Measurements from ENCODE around the gene COL24A1.

The COL24A1 gene

DNA sequence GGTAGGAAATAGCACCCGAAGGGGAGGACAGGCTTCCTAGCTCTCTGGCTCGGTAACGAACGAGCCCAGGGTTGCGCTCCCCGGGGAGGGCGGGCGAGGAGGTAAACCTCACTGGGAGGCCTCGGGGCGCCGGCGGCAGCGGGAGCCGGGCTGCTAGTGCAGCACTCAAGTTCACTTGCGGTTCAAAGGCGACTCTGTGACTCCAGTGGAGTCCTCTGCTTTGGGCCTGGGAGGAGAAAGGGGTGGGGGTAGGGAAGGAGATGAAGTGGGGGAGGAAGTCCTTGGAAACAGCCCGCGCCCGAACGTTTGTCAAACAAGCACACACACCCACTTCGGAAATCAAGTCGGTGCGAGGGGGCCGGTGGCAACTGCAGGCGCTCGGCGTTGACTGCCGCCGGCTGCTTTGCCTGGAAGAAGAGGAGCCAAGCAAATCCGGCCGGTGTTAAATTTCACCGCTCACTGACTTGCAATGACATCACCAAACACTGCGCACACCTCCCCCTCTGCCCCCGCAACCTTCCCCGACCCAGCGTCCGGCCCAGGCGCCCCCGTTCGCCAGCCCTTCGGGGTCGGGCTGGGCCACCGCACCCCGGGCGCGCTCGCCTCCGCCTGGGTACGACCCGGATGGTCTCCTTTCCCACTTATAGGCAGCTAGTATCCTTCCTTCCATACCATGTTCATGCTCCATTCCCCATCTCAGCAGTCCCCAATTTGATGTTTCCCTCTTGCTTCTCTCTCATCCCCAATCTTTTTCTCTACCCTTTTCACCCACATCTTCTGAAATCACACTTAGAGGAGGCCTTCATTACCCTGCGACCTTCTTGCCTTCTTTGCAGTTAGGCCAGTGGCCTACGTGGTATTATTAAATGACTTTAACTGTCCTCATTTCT, at the start of gene COL24A1:
COL24A1 (minus strand) TSS at position 207 of the 890 bp plus-strand sequence. CDS start 376 bp downstream, outside the sequence.
- no peak for DNase-seq (ENCODE audit: low read depth in 2 of 2)

DNA sequence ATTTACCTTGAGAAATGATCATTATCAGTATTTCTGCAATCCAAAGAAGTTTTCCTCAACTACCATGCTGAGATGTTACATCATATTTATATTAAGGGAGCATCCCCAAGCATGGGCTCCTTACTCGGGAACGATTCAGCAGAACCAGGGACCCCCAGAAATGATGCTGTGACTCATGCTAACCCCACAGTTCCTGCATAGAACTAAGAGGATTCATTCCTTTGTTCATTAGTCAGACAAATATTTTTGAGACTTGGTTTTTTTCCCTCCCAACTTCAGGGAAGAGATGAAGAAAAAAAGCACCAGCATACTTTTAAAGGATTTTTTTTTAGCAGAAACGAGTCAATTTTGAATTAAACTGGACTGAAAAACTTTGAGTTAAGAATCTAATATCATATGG, 49.2 kb upstream of the COL24A1 start:
- DNase-seq (ENCODE audit: low read depth in 2 of 2), result peak; percentile 38 to 44

DNA sequence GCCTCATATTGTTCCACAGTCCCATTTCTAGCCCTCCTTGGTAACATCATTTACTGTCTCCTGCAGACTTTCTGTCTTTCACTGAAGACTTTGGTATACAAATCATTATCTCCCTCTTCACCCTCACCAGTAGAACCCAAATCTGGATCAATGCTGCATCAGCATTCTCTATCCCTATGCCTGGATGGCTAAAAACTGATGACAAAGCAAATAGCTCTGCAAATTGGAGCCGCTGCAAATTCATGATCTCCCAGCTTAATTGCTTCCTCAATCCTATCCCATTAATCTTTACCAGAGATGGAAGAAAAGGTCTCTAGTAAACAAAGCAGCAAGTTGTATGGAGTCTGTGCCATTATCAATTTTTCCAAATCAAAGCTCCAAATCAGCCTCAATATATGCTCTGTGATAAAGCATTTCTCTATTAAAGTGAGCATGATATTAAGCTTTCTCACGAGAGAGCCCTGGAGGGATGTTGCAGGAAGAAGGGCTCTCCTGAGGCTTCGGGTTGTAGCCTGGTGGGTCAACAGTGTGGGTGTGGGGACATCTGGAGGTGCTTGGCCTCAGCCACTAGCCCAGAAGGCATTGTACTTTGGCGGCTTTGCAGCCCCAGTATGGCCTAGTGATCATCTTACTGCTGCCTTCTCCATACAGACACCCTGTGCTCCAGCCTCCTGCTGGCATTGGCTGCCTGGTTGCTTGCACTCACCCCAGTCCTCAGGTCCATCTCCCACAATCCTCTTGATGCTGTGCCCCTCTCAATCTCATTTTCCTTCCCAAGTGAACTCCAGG, 46.2 kb upstream of the COL24A1 start:
- no peak for DNase-seq (ENCODE audit: low read depth in 2 of 2)

DNA sequence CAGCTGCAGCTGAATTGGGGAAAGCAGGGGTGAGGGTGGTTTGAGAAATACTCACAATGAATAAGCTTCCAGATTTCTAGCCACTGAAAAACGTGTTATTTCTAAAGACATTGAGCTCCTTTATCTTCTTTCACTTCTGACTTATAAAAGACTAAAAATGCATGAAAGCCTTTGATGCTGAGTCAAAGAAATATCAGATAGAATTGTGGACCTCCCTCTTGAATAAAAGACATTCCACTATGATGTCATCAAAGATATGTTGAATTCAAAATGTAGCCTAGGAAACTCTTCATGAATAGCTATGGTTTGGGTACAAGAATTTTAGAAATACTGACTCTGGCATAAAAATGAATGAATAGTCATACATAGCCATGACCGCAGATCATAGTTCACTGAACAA, 44.7 kb upstream of the COL24A1 start:
- no peak for DNase-seq (ENCODE audit: low read depth in 2 of 2)

DNA sequence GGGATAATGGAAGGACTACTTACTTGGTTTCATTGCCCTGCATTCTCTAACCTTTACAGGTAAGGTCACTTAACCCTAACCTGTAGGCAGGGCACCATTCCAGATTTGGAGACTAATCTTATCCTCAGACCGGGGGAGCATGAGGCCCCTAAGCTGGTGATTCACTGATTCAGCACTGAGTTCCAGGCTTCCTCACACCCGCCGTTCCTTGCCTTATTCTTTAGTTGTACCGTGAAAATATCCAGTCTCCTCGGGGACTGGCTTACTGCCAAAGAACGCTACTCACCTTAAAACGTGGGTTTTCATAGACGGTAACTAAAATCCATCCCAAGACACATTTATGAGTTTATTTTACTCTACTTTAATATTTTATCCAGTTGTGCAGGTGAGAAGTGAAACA, 44.3 kb upstream of the COL24A1 start:
- no peak for DNase-seq (ENCODE audit: low read depth in 2 of 2)

DNA sequence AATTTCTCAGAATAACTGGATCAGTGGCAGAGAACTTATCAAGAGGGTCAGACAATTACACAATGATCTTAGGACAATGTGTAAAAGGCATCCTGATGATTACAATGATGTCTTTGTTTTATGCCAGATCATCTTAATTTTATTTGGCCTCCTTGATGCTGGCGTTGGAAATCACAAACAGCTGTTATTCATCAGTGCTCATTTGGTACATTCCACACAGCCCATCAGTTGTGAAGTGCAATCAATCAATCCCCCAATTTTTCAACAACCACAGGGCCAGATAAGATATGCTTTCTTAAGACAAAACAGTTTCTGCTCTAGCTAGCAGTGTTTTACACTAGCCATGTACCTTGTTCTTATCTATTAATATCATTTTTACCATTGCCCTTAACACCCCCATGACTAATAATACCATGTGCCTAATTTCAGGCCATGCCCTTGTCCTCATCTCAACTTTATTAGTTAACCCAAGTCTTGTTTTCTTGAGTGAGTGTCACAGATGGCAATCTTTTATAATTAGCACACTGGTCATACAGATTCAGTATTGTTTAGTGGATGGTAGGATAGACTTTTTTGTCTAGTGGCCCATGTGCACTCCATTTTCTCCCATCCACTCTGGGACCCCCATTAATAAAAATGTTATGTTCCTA, 40.8 kb upstream of the COL24A1 start:
- DNase-seq (ENCODE audit: low read depth in 2 of 2), result peak; percentile 59 to 66

DNA sequence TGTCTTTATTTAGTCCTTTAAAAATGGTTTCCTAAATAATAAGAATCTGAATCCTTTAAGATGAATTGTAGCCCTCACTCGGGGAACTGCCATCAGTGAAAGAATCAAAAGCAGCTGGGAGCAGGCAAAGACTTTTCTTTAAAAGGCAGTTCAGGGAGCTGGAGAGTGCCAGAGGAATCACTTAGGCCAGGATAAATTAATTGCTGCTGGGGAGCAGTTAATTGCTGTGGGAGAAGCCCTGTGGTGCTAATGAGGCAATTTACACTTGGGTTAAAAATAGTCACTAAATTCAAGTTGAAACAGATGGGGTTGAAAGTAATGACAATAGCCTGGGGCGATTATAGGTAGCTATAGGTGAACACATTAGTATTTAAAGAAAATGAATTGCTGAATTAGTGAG, 38.7 kb upstream of the COL24A1 start:
- no peak for DNase-seq (ENCODE audit: low read depth in 2 of 2)

DNA sequence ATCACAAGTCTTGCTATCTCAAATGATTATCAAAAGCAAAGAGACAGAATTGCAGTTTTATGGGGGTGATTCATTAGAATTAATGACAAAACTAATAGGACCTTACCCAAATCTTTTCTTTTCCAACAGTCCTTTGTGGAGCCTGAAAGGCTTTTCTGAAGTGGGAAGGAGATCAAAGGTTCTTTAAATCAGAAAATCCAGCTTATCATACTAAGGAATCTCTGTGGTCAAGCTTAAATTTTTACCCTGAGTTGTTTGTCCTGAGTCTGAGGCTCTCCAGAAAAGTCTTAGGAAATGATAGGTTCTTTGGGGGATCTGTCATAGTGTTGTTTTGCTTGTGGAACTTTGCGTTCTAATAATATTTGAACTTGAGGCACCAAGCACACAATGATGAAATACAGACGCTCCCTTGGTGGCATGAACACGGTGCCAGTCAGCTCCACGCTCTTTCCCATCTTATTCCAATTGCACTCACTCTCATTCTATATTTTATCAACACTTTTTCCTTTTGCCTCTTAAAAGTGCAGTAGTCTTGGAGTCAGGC, 38.0 kb upstream of the COL24A1 start:
- no peak for DNase-seq (ENCODE audit: low read depth in 2 of 2)

DNA sequence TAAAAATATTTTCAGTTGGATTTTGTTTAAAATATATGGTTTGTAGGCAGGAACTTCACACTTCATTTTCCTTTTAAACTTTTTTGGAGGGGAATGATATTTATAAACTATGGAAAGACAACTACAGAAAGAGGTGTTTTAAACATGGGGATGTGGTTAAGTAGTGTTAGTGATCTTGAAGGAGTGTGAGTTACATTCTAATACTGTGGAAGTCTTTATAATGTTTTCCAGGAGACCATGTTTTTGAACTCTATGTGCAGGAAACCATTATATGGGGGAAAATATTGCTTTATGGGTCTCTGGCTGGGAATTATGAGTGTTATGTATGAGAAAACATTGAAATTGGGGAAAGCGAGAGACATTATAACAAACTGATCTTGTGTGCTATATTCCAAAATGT, 35.8 kb upstream of the COL24A1 start:
- DNase-seq (ENCODE audit: low read depth in 2 of 2), result no peak

DNA sequence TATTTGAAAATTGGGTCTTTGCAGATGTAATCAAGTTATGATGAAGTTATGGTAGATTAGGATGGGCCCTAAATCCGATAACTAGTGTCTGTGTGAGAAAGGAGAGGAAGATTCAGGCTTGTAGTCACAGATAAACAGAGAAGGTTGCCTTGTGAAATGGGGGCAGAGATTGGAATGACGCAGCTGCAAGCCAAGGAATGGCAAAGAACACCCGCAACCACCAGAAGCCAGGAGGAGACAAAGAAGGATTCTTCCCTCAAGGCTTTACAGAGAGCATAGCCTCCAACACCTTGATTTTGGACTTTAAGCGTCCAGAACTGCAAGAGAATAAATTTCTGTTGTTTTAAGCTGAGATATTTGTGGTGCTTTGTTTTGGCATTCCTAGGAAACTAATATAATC, 35.4 kb upstream of the COL24A1 start:
- no peak for DNase-seq (ENCODE audit: low read depth in 2 of 2)

DNA sequence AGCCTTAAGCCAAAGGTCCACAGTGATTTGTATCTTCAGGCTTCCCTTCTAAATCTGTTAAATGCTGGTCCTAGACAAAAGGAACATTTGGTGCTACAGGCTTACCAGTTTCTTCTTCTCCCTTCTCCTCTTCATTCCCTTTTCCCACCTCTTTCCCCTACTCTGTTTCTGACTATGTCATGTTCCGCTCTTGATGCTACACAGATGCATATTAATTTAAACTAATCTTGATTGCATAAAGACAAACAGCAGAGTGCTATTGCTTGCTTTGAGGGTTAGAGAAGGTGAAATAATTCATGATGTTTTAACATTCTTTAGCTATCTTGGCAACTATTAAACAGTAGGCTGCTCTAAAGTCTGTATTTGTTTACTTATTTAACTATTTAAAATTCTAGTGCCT, 34.3 kb upstream of the COL24A1 start:
- no peak for DNase-seq (ENCODE audit: low read depth in 2 of 2)

DNA sequence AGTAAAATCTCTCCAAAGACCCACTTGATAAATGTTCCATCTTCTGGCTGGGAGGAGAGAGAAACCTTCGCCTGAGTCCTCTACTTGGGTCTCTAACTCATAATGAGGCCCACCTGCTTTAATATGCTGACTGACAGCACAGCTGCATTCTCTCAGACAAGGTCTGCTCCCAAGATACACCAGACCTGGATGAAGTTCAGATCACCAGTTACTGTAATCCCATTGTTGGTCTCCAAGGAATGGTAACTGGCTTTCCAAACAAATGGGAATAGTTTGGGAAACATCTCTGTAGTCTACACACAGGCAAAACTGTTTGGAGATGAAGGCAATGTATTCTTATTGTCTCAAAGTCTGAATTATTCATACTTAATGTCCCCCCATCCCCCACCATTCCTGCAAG, 27.9 kb upstream of the COL24A1 start:
- DNase-seq (ENCODE audit: low read depth in 2 of 2), result no peak

DNA sequence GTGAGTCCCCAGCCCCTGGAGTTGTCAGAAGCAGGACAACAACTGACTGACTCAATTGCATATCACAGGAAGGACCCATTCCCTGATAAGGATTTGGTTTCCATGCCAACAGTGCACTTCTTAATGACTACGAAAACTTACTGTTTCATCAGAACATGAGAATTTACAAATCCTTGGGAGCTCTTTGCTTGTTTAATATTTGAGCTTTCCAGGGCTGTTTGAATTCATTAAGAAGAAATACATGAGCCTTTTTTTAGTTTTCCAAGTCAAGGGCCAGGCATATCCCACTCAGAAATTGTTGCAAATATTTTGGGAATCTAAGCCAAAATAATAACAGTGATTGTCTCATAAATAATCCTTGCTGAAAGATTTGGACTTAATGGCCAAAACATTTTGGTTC, 27.2 kb upstream of the COL24A1 start:
- no peak for DNase-seq (ENCODE audit: low read depth in 2 of 2)

DNA sequence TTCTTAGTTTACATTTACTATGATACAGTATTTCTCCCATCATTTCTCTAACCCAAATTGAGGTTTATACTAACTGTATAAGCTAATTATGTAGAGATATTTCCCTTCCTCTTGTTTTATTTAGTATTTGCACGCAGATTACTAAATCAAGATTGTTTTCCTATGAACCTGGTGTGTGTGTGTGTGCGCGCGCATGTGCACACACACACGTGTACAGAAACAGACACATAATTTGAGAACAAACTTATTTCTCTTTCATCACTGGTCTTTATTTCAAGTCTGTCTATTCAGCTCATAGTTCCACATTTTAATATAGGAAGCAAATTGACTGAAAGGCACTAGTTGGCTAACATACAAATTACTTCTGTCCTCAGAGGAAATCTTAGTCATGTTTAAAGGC, 19.7 kb upstream of the COL24A1 start:
- no peak for DNase-seq (ENCODE audit: low read depth in 2 of 2)

DNA sequence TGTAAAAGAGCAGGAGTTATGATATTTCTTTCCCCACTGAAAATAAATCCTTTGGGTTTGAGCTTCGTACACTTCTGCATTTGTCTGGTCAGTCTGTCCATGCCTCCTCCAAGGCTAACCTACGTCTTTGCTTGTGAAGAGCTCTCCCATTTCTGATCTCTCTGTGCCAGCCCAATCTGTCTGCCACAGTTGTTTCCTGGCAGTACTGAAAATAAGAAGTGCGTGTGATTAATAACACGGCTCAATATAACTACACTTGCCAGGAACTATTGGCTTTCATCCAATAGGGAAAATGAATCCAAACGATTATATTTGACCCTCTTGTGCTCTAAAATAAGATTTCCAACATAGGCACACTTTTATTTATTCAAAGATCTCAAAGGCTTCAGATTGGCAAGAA, 19.2 kb upstream of the COL24A1 start:
- DNase-seq (ENCODE audit: low read depth in 2 of 2), result no peak

DNA sequence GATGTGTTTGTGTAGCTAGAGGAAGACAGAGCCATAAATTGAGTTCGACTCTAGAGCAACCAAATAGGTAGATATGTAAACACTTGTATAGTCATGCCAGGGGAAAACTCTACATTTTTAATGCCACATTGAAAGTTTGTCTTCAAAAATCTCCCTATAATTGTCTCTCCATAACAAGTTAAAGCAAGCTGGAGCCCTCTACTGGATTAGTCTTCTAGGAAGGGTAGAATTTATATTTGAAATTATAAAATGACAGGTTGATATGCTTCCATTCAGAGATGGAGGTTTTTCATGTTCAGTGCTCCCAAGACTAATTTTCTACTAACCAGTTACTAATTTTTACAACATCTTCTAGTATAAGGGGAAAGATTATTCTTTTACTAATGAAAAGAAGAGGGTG, 13.1 kb upstream of the COL24A1 start:
- no peak for DNase-seq (ENCODE audit: low read depth in 2 of 2)

DNA sequence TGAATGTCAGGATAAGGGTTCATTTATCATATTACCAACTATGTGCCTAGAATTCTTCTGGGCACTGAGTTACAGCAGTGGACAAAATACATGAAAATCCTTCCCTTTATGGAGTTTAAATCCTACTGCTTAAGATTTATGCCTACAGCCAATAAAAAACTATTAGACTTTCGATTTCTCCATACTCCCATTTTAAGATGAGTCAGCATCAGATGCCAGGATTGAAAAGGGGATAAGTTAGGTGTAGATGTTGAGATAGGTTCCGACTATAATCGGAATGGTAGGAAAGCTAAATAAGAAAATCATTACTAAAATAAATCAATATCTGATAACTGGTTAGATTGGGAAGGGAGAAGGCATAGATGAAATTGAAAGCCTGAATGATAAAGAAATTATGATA, 3.2 kb upstream of the COL24A1 start:
- DNase-seq (ENCODE audit: low read depth in 2 of 2), result no peak

DNA sequence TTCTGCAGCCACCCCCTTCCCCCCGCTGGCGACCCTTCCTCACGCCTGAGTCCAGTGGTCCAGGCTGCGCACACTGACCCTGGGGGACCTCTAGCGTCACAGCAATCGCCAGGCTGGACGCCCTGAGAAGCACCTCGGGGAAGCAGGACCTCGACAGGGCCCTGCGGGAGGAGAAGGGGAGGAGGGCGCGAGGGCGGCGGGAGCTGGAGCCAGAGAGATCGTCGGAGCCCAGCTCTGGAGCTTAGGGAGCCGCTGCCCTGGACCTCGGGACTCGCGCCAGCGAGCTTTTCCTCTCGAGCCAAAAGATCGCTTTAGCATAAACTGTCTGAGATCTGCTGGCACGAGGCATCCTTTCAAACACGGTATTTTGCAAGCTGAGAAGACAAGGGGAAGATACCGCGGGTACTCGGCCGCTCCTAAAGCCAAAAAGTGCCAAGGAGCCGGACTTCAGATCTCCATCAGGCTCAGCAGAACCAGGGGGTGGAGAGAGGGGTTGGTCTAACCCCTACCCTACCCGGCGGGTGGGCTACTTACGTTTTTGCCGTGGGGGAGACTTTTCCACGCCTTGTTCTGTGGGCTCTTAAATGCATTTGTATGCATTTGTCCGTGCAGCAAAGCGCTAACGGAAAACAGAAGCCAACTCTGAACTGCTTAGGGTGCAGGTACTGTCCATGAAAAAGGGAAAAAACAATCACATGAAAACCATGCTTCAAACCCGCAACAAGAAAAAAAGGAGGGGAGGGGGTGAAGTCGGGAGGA, 586 bp downstream of the COL24A1 start:
- no peak for DNase-seq (ENCODE audit: low read depth in 2 of 2)

DNA sequence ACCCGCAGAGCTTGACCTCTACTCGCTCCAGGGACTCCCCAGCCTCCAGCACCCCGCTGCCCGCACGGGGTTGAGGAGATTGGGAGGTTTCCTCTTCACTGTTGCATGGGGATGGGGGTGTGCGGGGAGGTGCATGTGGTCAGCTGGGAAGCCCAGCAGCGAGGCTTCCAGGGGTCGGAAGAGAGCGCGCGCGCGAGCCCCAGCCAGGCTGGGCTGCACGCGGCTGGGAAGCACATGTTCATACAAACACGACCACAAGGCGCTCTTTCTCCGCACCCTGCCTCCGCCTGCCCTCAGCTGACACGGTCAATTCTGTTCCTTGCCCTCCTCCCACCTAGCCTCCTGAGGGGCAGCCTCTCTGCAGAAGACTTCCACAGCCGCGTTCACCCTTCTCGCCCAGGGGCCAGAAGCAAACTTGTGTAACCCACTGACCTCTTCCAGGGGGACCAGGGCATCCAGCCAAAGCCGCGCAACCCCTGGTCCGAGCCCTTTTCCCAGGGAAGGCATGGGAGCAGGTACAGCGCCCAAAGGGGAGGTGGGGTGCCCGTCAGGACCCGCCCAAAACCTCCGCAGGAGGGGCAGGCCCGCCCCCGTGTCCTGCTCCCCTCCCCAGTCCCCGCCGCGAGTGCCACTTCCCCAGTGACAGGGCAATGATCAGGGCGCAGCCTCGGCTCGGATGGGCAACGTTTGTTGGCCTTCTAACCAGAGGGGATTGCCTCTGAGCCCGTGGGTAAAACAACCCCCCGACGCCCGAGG, 1.3 kb downstream of the COL24A1 start:
- no peak for DNase-seq (ENCODE audit: low read depth in 2 of 2)

DNA sequence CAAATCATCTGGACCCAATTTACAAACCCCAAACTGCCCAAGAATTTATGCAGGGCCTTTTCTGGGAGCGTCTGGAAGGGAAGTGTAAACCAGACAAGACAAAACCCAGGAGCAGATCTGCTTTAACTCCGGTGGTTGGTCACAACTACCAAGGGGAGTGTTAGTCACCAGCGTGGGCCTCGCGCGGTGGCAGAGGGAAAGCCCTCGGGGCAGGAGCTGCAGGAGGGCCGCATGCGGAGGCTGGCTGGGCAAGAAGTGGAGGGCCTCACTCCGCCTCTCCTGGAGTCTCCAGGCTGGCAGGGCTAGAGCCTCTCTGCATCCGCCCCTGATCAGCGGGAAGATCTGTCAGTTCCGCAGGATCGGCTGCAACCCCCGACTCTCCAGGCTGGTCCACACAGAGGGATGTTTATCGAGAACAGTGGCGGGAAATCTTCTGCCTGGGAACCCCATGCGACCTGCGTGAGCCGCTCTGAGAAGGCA, 2.0 kb downstream of the COL24A1 start:
- peak; percentile 85 to 86 for DNase-seq (ENCODE audit: low read depth in 2 of 2)

DNA sequence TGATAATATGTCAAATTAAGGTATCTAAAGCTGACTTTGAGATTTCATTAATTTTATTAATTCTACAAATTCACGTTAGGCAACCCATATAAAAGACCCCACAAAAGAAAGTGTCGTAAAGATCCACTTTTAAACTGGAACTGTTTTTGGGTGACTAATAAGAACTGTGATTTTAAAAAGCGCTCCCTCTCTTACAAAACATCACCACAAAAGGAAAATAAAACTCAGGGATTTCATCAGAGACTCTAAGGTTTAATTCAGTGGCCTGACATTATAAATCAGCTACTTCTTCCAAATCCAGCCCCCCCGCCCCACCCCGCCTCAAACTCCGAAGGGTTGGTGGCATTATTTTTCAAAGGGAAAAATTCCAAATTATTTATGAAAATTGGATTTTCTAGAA, 2.7 kb downstream of the COL24A1 start:
- no peak for DNase-seq (ENCODE audit: low read depth in 2 of 2)
